Activated gamma-delta T cell treated with anti-CD3 and anti-CD28 coated beads, Interleukin-2, amount 50 U/mL, for 16 hours (primary cell): ENCODE data around the gene MKNK2.

ENCODE experiments used
- DNase-seq: peaks from one replicate; pipeline ENCODE4 v3.0.0-alpha.2; 2020; ENCODE audit warnings: low read depth

Gene MKNK2

DNA sequence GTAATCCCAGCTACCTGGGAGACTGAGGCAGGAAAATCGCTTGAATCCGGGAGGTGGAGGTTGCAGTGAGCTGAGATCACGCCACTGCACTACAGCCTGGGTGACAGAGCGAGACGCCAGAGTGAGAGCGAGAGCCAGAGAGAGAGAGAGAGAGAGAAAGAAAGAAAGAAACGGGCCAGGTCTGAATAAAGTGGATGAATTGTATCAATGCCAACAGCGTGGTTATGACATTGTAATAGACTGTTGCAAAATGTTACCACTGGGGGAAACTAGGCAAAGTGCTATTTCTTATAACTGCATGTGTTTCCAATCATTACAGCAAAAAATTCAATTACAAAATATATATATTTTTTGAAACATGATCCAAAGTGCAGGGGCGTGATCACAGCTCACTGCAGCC is 23.7 kb downstream of the MKNK2 start:
- DNase-seq, result no peak

DNA sequence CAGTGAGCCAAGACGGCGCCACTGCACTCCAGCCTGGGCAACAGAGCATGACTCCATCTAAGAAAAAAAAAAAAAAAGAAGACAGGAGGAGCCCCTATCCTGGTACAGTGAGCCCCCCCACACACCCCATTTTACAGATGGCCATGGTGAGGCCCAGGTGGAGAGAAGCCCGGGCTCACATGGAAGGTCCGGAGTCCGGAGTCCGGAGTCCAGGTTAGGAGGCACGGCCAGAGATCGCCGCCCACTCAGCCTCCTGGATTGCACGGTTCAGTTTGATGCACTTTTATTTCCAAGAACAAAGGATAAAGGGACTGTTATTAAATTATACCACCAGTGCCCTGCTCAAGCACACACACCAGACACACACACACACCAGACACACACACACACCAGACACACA is 24.3 kb downstream of the MKNK2 start:
- DNase-seq, result no peak

DNA sequence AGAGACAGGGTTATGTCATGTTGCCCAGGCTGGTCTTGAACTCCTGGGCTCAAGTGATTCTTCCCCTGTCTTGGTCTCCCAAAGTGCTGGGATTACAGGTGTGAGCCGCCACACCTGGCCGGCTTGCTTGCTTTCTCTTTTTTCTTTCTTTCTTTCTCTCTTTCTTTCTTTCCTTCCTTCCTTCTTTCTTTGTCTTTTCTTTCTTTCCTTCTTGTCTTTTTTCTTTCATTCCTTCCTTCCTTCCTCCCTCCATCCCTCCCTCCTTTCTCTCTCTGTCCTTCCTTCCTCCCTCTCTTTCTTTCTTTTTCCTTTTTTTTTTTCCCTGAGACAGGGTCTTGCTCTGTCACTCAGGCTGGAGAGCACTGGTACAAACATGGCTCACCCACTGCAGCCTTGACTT is 28.8 kb downstream of the MKNK2 start:
- DNase-seq, result no peak

- DNase-seq, result no peak
These were observed 29.4 kb downstream of the MKNK2 start for GRCh38 chr19:2021453-2022140.

DNA sequence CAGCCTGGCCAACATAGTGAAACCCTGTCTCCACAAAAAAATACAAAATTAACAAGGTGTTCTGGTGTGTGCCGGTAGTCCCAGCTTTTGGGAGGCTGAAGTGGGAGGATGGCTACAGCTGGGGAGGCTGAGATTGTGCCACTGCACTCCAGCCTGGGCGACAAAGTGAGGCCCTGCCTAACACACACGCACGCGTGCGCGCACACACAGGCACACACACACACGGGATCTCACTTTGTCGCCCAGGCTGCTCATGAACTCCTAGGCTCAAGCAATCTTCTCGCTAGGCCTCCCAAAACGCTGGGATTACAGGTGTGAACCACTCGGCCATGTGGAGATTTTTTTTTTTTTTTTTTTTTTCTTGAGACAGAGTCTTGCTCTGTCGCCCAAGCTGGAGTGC is 32.3 kb downstream of the MKNK2 start:
- no peak for DNase-seq

DNA sequence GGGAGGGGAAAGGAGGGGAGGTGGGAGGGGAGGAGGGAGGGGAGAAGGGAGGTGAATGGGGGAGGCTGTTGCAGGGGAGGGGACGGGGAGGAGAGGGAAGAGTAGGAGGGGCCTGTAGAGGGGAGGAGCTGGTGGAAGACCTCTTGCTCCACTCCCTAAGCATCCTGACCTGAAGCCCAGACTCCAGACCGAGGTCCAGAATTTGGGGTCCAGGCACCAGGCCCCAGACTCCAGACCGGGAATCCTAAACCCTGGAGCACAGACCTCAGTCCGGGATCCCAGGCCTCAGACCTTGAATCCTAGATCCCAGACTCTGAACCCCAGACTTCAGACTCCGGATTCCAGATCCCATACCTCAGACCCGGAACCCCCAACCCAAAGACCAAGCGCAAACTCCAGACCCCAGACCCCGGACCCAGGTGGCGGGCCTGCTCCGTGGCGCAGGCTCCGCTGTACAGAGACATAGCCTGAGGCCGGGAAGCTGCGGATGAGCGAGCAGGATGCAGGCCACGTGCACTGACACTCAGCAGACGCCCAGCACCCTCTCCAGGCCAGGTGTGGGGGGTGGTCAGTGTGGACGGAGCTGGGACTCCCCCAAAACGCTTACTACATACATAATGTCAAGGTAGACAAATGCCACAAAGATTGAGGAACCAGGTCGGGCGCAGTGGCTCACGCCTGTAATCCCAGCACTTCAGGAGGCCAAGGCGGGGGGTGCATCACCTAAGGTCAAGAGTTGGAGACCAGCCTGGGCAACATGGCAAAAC is 34.8 kb downstream of the MKNK2 start:
- DNase-seq, result no peak

DNA sequence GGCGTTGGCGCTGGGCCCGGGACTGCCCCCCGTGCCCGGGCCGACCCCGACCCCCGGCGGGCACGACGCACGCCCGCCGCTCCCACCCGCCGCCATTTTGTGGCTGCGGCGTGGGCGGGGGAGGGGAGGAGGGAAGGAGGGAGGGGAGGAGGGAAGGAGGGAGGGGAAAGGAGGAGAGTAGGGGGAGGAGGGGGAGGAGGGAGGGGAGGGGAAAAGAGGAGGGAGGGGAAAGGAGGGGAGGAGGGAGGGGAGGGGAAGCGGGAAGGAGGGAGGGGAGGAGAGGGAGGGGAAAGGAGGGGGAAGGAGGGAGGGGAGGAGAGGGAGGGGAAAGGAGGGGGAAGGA is 35.5 kb downstream of the MKNK2 start, which contains the start of gene BTBD2:
Gene BTBD2, minus strand, starts transcription at position 107 of the 343 bp plus-strand sequence. Its CDS starts 11 bp downstream, at position 96.
- no peak for DNase-seq

- no peak for DNase-seq
These were observed 36.1 kb downstream of the MKNK2 start for GRCh38 chr19:2014731-2015607.

DNA sequence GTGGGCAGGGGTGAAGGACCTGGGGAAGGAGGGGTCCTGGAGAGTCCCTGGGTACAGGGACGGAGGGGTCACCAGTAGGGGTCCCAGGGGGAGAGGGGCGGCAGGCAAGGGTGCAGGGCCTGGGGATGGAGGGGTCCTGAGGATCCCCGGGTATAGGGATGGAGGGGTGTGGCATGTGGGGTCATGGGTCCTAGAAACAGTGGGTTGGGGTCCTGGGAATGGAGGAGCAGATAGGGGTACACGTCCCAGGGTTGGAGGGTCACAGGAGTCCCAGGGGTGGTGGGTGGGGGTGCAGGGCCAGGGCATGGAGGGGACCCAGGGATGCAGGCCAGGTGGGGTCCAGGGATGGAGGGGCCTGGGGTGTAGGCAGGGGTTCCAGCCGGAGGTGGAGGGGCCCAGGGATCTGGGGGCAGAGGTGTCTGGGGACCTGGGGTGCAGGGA is 36.9 kb downstream of the MKNK2 start:
- DNase-seq, result no peak

DNA sequence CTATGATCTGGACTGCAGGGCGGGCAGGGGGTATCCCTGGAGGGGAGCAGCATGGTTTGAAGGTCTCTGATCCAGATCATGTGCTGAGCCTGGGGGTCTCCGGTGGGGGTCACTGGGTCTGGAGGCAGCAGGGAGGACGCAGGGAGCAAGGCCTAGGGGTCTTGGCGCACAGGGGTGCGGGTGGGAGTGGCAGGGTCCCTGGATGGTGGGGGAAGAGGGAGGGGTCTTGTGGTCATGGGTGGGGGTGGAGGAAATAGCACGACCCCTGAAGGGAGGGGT is 37.4 kb downstream of the MKNK2 start:
- no peak for DNase-seq

DNA sequence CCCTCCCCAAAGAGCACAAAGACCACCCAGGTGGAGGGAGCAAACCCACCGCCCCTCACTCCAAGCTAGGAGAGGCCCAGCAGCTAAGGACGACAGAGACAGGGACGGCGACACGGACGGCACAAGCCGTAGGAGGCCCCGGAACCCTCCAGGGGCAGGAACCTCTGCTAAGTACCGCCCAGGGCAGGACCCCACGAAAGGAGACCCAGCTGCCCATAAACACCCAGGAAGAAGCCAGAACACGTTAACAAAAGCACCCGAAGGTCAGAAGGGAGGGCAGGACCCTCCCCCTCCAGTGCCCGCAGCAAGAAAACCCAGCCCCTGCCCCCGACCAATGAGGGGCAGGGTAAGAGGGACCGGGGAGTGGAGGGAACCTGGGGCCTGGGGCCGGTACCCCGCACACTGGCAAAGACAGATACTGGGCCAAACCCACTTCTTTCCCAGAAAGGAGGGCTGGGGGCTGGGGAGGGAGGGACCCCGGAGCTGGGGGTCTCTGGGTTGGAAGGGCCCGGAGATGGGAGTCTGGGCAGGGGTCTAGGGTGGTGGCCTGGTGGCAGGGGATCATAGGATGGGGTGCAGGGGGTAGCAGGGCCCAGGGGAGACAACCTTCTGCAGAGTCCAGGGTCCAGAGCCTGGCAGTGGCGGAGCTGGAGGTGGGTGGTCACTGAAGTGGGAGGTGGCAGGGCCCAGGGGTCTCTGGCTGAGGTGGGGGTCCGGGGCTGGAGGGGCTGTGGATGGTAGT is 37.9 kb downstream of the MKNK2 start:
- DNase-seq, result no peak

- DNase-seq, result no peak
These were observed 39.9 kb downstream of the MKNK2 start for GRCh38 chr19:2011169-2011568.

DNA sequence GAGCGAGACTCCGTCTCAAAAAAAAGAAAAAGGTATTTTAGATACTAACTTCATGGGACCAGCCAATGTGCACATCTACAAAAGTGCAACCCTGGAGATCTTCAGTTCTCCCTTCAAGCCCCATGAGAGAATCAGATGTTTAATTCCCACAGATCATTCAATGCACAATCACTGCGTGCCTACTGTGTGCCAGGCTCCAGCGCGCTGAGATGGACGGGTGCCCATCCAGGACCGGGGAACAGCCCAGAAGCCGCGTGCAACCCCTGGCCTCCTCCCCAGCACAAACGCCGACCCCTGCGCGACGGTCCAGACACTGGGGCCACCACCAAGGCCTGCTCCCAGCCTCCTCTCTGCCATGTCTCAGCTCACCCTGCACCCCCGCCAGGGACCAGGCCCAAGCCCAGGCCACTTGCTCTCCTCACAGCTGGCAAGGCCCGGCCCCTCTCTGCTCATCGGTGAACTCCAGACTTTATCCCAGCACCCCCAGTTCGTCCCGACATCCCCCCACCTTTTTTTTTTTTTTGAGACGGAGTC is 40.8 kb downstream of the MKNK2 start:
- no peak for DNase-seq

- no peak for DNase-seq
These were observed 47.2 kb downstream of the MKNK2 start for GRCh38 chr19:2003874-2004273.

GRCh38 chr19:1999856-2000515 is 51.1 kb downstream of the MKNK2 start:
- no peak for DNase-seq

- no peak for DNase-seq
These were observed 52.0 kb downstream of the MKNK2 start for GRCh38 chr19:1998712-1999708.

GRCh38 chr19:1997353-1998233 is 53.5 kb downstream of the MKNK2 start:
- DNase-seq, result no peak

GRCh38 chr19:1992759-1993260 is 58.2 kb downstream of the MKNK2 start:
- no peak for DNase-seq
